C1 segment of cervical spinal cord (tissue), 14 donors: ENCODE measurements around the gene KRTAP26-1.

Experiments
- DNase-seq, 14 donors: peaks; one replicate each; lab custom pipeline; 2025; lab: John Stamatoyannopoulos, UW

The KRTAP26-1 gene, protein sequence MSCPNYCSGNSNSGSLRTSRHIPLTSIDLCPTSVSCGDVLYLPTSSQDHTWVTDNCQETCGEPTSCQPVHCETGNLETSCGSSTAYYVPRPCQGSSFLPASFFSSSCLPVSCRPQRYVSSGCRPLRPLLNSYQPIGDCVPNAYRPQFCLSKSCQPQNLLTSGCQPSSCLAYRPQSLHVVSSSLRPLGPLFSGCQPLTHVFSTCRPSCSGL

DNA sequence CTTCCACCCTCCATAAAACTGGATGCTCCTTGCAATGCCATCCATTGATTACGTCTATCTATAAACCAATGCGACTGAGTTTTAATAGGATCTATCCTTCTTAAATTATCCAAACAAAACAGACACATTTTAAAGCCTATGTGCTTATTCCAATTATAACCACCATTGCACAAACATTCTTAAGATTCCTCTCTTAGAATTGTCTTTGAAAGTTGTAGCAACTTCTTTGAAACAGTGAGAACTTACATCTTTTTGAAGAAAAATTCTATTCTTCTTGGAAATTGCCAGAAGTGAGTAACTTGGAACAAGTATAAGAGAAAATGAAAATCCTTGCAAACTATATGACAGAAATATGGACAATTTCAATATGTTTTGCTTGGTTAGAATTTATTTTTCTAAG lies at the start of gene KRTAP26-1:
KRTAP26-1 (minus strand) TSS at position 101 of the 400 bp plus-strand sequence. CDS start 280 bp downstream, outside the sequence.
- no peak for DNase-seq

DNA sequence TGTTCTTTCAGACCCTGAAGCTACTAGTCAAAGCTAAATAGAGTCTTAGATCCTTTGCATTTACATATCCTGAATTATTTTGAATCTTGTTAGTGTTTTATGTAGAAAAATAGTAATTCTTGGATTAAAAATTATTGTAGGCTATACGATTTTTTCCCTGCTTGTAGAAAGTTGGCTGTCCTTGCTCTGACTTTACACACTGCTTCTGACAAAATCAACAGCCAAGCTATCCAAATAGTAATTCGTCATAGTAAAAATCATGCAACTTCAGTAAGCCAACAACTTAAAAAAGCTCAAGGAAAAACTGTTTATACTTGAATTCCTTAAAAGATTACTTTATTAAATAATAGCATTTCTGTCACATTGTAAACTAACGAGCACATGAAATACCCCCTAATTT lies 35.8 kb upstream of the KRTAP26-1 start:
- DNase-seq = no peak

DNA sequence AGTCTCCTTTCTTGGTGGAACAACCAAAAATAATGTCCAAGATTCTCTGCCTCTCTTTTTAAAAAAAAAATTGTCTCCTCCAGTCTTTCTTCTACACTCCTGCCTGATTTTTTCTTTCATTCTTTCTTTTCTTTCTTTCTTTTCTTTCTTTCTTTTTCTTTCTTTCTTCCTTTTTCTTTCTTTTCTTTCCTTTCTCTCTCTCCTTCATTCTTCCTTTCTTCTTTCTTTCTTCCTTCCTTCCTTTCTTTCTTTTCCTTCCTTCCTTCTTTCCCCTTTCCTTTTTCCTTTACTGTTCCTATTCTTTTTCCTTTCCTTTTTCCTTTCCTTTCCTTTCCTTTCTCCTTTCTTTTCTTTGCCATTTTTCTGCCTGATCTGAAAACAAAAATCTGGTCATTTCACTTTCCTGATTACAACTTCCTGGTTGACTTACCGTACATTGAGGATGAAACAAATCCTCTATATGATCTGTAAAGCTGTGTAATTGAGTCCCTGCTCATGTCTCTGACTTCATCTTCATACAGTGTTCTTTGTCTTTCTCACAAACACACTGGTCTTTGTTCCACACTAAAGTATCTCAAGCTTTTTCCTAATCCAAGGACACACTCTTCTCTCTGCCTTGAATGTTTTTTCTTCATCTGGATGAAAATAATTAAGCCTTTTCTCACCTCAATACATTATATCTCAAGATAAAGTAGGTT lies 34.3 kb upstream of the KRTAP26-1 start:
- DNase-seq = no peak

DNA sequence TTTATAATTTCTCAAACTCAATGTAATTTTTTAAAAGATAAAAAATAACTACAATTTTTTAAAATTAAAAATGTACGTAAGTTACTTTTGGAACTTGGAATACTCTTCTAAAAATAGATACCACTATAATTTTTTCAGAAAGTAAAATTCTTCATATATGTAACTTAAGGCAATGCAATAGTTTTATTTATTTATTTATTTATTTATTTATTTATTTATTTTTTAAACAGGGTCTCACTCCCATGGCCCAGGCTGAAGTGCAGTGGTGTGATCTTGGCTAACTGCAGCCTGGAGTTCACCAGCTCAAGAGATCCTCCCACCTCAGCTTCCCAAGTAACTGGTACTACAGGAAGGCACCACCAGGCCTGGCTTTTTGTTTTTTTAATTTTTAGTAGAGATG lies 31.4 kb upstream of the KRTAP26-1 start:
- DNase-seq = no peak

DNA sequence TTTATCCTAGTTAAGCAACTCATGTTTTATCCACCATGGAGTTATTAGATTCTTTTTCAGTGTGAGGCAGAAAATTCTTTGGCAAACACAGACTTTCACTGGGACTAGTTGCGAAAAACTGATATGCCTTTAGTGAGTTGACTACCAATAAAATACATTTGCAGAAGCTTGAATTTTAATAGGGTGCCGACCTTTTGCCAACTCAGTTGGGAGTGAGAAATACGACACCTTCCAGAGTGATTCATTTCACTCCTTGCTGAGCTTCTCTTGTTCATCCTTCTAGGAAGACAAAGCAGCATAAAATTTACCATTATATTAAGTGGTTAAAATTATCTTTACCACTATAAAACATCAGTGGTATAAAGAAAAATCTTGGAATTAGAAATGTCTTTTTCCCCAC lies 29.5 kb upstream of the KRTAP26-1 start:
- no peak for DNase-seq

DNA sequence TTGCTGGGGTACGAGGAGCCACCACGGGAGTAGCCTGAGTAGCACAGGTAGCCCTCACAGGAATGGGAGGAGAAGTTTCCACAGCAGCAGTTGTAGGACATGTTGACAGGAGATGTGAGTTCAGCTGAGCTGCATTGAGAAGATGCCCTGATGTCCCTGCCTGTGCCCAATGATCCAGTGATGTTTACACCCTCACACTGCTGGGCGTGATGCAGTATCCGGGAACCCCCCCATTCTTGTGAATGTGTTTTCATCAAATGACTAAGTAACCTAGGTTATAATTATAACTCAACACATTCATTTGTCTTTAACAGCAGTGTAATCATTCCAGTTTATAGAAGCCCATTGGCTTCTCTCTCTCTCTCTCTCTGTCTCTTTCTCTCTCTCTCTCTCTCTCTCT lies 28.4 kb upstream of the KRTAP26-1 start, which contains the start of gene KRTAP23-1:
KRTAP23-1 (minus strand) TSS at position 101 of the 400 bp plus-strand sequence; CDS start at position 101, 0 bp downstream.
- DNase-seq = no peak

DNA sequence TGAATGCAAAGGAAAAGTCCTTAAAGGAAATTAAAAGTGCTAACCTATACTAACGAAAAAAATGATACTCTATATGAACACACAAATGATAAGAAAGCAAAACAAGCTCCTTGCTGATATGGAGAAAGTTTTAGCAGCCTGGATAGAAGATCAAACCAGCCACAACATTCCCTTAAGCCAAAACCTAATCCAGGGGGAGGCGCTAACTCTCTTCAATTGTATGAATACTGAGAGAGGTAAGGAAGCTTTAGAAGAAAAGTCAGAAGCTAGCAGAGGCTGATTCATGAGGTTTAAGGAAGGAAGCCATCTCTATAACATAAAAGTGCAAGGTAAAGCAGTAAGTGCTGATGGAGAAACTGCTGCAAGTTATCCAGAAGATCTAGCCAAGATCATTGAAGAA lies 24.9 kb upstream of the KRTAP26-1 start:
- no peak for DNase-seq

DNA sequence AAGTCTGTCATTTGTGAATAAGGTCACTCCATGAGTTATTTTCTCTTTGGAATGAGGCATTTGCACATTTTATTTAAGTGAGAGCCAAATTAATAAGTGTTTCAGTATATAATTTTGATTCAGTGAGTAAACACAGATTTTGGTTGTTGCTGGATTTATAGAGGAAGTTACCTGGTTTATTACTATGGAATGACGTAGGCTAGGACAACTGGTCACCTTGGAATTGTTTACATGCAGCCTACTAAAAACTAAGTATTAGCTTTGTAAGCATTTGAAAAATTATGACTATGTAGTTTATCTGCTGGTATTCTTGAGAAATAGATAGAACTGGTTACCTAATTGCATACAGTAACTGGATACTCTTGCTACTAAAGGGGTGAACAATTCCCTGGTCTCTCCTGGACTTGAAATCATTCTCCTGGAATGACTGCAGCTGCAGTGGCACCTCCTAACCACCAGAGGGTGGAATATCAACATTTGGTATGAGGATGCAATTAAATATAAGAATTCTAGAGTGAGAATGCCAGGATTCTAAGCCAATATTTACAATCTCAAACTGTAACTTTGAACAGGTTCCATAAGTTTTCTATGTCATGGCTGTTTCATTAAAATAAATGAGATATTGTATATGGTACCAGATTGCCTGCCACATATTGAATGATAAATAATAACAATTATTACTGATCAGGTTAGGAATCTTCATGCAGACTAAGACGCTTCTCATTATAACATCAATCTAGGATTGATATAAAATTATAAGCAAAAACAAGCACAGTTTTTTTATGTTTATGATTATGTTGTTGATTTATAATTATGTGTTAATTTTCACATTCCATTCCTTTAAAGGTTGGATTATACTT lies 20.8 kb upstream of the KRTAP26-1 start:
- peak in 1 of 14 donors; percentile 5 for DNase-seq

DNA sequence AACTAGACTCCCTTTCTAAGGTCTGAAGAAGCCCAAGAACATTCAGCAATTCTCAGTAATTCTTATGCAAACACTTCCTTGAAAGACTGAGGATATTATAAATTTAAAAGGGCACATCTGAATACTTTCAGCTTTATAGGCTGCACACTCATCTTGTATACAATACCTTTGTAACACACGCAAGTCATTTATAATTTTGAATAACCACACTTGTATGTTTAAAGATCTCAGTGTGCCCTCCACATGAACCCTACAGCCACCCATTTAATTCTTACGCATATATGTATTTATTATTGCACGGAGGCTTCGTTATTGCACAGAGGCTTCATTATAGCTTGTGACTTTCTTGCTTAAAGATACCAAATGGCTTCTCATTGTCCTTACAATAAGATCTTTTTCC lies 18.6 kb upstream of the KRTAP26-1 start:
- DNase-seq = no peak

DNA sequence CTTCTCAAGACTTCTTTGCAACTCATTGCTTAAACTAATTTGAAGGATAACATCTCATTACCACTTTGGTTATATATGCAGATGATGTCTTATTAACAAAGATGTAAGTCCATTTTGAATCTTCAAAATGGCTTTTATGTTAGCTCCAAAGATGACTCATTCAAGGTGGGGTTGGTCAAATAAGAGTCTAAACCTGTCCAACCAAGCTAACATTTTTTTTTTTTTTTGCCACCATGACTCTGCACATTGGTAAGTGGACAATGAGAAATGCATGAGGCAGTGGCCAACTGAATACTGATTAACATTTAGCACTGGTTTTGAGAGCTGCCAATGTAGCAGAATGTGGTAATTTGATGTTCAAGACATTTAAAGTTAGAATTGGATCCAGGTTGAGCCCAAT lies 17.7 kb upstream of the KRTAP26-1 start:
- no peak for DNase-seq

DNA sequence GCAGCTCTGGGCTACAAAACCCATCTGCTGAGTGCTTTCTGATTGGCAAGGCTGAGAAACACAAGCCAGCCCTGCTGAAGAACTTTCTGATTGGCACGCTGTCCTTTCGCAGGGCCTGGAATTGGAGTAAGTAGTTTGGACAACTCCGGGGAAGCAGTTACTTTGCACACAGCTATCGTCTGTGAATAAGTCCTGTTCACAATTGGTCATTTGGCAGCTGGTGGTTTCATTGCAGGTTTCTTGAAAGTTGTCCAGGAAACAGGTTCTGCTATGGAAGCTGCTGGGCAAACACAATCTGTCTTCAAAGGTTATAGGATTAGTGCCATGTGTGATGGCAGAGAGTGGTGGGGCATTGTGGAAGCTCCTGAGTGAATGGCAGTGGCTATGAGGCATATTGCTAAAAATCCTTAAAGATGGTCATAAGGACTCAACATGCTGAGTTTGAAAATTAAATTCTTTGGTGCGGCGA lies 17.2 kb upstream of the KRTAP26-1 start, which contains the start of gene KRTAP27-1:
KRTAP27-1 (minus strand) TSS at position 419 of the 469 bp plus-strand sequence; CDS start at position 393, 26 bp downstream.
- DNase-seq = no peak

DNA sequence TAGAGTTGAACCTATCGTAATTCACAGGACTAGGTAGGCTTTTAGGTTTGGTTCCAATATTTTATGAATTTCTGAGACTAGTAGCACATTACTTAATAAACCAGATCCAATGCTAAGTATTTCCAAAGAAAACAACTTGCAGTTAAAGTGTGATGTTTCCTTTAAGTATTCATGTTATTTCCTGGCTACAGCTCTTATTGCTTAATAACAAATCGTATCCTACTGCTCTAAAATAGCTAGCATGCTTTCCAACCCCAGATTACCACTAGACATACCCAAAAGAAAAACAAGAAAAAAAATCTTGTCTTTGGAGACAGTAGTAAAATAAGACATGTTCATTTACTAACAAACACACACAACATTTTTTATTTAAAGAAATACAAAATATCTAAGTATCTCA lies 16.5 kb upstream of the KRTAP26-1 start:
- no peak for DNase-seq

DNA sequence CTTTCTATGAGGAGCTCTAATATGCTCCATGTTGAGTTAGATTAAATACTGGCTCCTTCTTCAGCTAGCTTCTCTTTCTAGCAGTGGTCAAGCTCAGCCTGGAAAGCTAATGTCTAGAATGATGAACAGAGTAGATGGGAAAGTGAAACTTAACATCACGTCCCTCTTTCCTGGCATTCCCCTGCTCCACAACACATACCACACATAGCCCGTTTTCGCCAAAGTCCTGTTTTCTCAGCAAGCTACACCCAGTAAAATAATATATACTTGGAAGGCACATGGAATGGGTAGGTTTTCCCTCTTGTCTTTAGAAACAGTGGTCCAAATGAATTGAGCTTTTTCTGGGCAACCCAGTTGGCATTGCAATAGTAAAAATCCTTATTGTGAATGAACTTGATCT lies 13.6 kb upstream of the KRTAP26-1 start:
- DNase-seq = no peak

DNA sequence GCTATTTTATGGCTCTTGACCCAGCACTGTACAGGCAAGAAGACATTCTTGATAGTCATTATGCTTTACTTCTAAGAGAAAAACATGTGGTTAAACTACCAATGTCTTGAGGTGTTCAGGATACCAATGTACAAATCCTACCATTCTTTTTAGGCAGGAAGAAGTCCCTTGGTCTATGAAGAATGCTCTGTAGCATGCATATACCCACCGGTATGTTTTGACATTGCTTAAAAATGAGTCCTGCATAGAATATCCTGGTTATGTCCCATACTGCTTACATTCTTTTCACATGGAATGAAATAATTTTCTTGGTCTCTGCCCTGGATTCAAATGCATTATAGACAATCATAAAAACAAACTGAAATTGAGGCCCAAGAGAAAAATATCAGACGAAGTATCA lies 12.6 kb upstream of the KRTAP26-1 start:
- no peak for DNase-seq

DNA sequence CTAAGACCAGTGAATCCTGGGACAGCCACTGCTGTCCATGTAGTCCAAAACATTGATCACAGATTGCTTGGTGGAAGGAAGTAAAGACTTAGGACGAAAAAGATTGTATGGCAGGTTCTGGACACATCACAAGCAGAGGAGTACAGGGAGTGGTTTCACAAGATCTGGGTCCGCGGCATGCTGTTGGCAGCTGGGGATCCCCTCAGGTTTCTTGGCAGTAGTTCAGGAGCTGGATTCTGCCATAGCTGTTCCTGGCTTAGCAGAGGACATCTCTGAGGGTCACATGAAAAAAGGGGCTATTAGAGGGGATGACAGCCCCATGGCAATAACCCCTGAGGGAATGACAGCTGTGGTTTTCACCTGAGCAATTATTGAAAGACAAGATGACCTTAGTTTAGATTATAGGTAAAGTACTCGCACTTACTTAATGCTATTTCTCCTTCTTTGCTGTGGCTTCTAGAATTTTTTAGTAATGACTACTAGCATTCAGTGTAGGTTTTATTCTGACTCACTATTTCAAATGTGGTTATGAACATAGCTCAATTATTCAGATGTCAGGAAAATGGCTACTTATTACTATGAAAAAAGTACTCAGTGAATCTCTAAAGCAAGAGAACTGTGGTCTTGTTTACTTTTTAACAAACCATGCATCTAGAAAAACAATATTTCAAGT lies 9.2 kb upstream of the KRTAP26-1 start:
- DNase-seq = no peak

DNA sequence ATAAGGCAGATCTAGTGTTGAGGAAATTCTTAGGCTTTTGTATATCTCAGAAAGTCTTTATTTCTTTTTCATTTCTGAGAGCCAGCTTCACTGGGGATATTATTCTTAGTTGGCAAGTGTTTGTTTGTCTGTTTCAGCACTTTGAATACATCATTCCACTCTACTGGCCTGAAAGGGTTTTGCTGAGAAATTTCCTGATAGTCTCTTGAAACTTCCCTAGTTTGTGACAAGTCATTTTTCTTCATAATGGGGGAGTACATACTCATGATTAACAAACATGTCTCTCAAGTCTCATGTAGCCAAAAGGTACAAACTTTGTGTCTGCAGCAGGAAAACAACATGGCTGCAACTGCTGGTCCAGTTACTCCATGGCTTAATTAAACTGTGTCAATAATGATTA lies 6.3 kb upstream of the KRTAP26-1 start:
- no peak for DNase-seq

DNA sequence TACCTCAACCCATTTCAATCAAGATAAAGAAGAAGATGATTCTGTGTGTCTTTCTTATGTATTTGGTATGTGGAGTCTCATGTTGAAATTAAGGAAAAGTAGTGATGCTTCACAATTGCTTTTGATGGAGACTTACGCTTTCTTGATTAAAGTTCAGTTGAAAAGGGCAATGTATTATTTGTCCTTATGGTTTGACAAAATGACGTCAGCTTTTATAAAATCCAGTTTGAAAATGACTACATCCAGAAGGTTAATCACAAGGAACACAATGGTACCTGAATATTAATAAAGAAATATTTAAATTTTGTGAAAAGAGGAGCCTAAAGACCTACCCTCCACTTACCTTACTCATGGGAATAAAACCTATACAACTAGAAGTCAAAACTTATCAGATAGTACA lies 4.4 kb downstream of the KRTAP26-1 start:
- no peak for DNase-seq

DNA sequence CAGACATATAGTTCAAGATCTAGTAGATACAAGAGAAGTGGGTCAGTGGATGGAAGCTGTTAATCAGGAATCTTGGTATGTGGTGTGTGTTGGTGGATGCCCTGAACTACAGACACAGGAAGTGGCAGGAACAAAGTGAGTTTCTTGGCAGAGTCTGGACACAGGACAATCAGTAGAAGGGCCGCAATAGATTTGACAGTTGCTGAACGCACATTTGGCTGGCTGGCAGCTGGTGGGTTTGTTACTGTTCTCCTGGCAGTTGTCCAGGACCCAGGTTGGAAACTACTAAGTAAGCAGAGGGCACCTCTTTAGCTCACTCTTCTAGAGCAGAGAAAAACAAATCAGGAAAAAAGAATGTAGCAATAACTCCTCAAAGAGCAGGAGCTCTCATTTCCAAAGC lies 13.2 kb downstream of the KRTAP26-1 start:
- DNase-seq = no peak

DNA sequence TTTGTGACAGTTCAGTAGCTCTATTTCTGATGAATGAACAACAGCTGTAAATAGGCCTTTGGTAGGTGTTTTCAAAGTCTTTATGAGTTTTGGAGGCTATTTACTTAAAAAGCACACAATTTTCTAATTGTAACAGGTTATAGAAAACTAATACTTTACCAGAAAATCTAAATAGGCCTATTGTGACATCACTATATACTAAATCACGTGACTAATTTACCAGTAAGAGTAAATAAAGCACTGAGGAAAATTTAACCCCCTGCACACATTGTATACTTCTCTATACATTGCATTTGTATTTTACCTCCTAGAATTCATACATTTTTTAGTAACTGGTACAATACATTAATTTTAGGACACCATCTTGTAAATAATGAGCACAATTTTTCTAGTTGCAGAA lies 15.0 kb downstream of the KRTAP26-1 start:
- no peak for DNase-seq

DNA sequence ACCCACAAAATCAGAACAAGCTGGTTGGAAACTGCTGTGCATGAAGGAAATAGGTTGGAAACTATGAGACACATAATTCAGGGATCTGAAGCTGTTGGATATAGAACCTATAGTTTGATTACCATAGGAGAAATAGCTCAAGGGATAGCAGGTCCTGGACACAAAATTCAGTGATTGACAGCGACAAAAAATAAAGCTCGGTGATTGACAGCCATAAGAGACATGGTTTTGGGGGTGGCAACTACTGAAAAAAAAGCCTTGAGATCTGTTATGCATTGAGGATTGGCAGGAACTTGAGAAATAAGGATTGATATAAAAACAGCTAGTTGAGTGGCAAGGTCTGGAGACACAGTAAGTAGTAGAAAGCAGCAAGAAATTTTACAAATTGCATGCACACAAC lies 30.9 kb downstream of the KRTAP26-1 start, which contains the start of gene KRTAP25-1:
KRTAP25-1 (minus strand) TSS at position 300 of the 400 bp plus-strand sequence; CDS start at position 276, 24 bp downstream.
- no peak for DNase-seq

DNA sequence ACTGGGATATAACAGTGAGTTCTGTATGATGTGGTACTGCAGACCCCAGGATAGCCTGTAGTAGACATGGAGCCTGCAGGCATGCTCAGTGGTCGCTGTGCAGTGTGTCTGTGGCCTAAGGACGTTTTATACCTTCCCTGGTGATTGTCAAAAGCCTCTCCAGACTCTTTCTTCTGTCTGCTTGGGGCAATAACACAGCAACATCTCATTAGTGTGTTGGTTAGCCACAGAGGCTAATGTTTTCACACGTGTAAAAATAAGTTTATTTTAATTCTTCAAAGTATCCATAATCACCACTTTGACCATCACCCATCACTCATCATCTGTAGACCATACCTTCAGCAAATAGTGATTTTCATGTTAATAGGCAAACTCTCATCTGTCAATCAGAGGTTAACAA lies 37.3 kb downstream of the KRTAP26-1 start, which contains the start of gene KRTAP24-1:
KRTAP24-1 (minus strand) TSS at position 101 of the 400 bp plus-strand sequence; CDS start at position 83, 18 bp downstream.
- DNase-seq = no peak
